Measurements from ENCODE around the gene EMC6. TPM values are rescaled to one million over a fixed set of nuclear protein-coding genes. Genes with fewer than 3 reads are reported as not detected.
A peak's percentile ranks its signal among the peaks of the same experiment; 100 is the strongest.

Gene EMC6
- total RNA-seq = 69.4 and 70.5 TPM in 2 replicates

GRCh38 chr17:3668279-3669084 is at the start of gene EMC6, which contains the start of gene TAX1BP3:
Gene EMC6 (plus strand): TSS chr17:3668812. CDS start chr17:3669147, 335 bp downstream.
Gene TAX1BP3 (minus strand): TSS chr17:3668578. CDS start chr17:3668526, 52 bp downstream.
- intact Hi-C loops (cut with micrococcal nuclease) = loop anchor here (1.0 kb wide), 2 partner anchors 32 to 43 kb away; partner anchors contain the start of genes CTNS and SHPK
- DNase-seq = peak; percentile 100
- Mint-ChIP-seq H3K36me3 (ENCODE audit: low read depth) (peaks cover 22% of the 10 kb centered on the region), H3K27me3 (no peaks in the 10 kb centered on the region), H3K4me1 (peaks cover 25% of the 10 kb centered on the region), H3K27ac (peak within 1 kb of the TSS; percentile 93), H3K9me3 (no peaks in the 10 kb centered on the region), H3K4me3 (peak within 1 kb of the TSS; percentile 92)

- Mint-ChIP-seq H3K36me3 (ENCODE audit: low read depth) (peaks cover 48% of the 10 kb centered on the region), H3K9me3 (no peaks in the 10 kb centered on the region), H3K27ac (no peak overlapping the region), H3K4me1 (no peaks in the 10 kb centered on the region), H3K27me3 (no peaks in the 10 kb centered on the region), H3K4me3 (no peak overlapping the region)
- intact Hi-C loops (cut with micrococcal nuclease) = no loop called here
- no peak for DNase-seq
Measured at GRCh38 chr17:3621146-3621720, 47.4 kb upstream of the EMC6 start.

GRCh38 chr17:3622977-3623594 is 45.5 kb upstream of the EMC6 start:
- intact Hi-C loops (cut with micrococcal nuclease) = no loop called here
- Mint-ChIP-seq H3K36me3 (ENCODE audit: low read depth) (peaks cover 46% of the 10 kb centered on the region), H3K4me3 (no peak overlapping the region), H3K27ac (no peak overlapping the region), H3K9me3 (no peaks in the 10 kb centered on the region), H3K4me1 (no peaks in the 10 kb centered on the region), H3K27me3 (no peaks in the 10 kb centered on the region)
- DNase-seq = no peak

GRCh38 chr17:3626831-3627768 is 41.5 kb upstream of the EMC6 start:
- Mint-ChIP-seq H3K27ac (no peak overlapping the region), H3K36me3 (ENCODE audit: low read depth) (peaks cover 33% of the 10 kb centered on the region)
- intact Hi-C loops (cut with micrococcal nuclease) = no loop called here

GRCh38 chr17:3627769-3628167 is 40.8 kb upstream of the EMC6 start:
- H3K9me3 Mint-ChIP-seq = no peaks in the 10 kb centered on the region
- H3K4me1 Mint-ChIP-seq = peaks cover 1% of the 10 kb centered on the region
- H3K4me3 Mint-ChIP-seq = no peak overlapping the region
- intact Hi-C loops (cut with micrococcal nuclease) = no loop called here
- H3K36me3 Mint-ChIP-seq (ENCODE audit: low read depth) = peaks cover 35% of the 10 kb centered on the region
- H3K27me3 Mint-ChIP-seq = no peaks in the 10 kb centered on the region
- DNase-seq = no peak
- no peak overlapping the region for H3K27ac Mint-ChIP-seq

More at GRCh38 chr17:3626831-3627768, 41.5 kb upstream of the EMC6 start:
- Mint-ChIP-seq H3K4me1 (peaks cover 1% of the 10 kb centered on the region), H3K4me3 (no peak overlapping the region), H3K27me3 (no peaks in the 10 kb centered on the region), H3K9me3 (no peaks in the 10 kb centered on the region)
- DNase-seq = no peak

- DNase-seq = no peak
- H3K27ac Mint-ChIP-seq = no peak overlapping the region
- peaks cover 14% of the 10 kb centered on the region for H3K4me1 Mint-ChIP-seq
- H3K27me3 Mint-ChIP-seq = no peaks in the 10 kb centered on the region
- peaks cover 32% of the 10 kb centered on the region for H3K36me3 Mint-ChIP-seq (ENCODE audit: low read depth)
- intact Hi-C loops (cut with micrococcal nuclease) = loop anchor here (10.0 kb wide), 1 partner anchor 586 kb away; no protein-coding TSS in a partner anchor
- no peak overlapping the region for H3K4me3 Mint-ChIP-seq
- H3K9me3 Mint-ChIP-seq = no peaks in the 10 kb centered on the region
Measured at GRCh38 chr17:3630781-3631180, 37.8 kb upstream of the EMC6 start.

- Mint-ChIP-seq H3K36me3 (ENCODE audit: low read depth) (peaks cover 25% of the 10 kb centered on the region), H3K4me1 (peaks cover 17% of the 10 kb centered on the region), H3K4me3 (no peak overlapping the region), H3K27me3 (no peaks in the 10 kb centered on the region), H3K27ac (no peak overlapping the region), H3K9me3 (no peaks in the 10 kb centered on the region)
- no peak for DNase-seq
- intact Hi-C loops (cut with micrococcal nuclease) = loop anchor here (10.0 kb wide), 1 partner anchor 587 kb away; no protein-coding TSS in a partner anchor
Measured at GRCh38 chr17:3632287-3632686, 36.3 kb upstream of the EMC6 start.

GRCh38 chr17:3635474-3636153 is 33.0 kb upstream of the EMC6 start:
- DNase-seq = peak; percentile 63
- Mint-ChIP-seq H3K4me3 (peak overlapping the region; percentile 98), H3K36me3 (ENCODE audit: low read depth) (peaks cover 31% of the 10 kb centered on the region), H3K27ac (peak overlapping the region; percentile 73), H3K27me3 (no peaks in the 10 kb centered on the region), H3K9me3 (no peaks in the 10 kb centered on the region), H3K4me1 (peaks cover 39% of the 10 kb centered on the region)
- intact Hi-C loops (cut with micrococcal nuclease) = loop anchor here (1.0 to 10.0 kb wide), 3 partner anchors 33 to 591 kb away; partner anchors contain the start of genes EMC6 and TAX1BP3

GRCh38 chr17:3636154-3636907 is 32.3 kb upstream of the EMC6 start, which contains the start of the genes CTNS and SHPK:
Gene CTNS (plus strand): TSS chr17:3636760. CDS start chr17:3640207, 3,447 bp downstream.
Gene SHPK (minus strand): TSS chr17:3636250. CDS start chr17:3636219, 31 bp downstream.
- H3K36me3 Mint-ChIP-seq (ENCODE audit: low read depth) = peaks cover 33% of the 10 kb centered on the region
- no peaks in the 10 kb centered on the region for H3K27me3 Mint-ChIP-seq
- peak within 1 kb of the TSS; percentile 98 for H3K4me3 Mint-ChIP-seq
- DNase-seq = peak; percentile 99
- H3K4me1 Mint-ChIP-seq = peaks cover 43% of the 10 kb centered on the region
- no peaks in the 10 kb centered on the region for H3K9me3 Mint-ChIP-seq
- intact Hi-C loops (cut with micrococcal nuclease) = loop anchor here (1.0 to 10.0 kb wide), 3 partner anchors 32 to 592 kb away; partner anchors contain the start of genes EMC6 and TAX1BP3
- peak within 1 kb of the TSS; percentile 99 for H3K27ac Mint-ChIP-seq

GRCh38 chr17:3636908-3637373 is 31.7 kb upstream of the EMC6 start:
- Mint-ChIP-seq H3K4me3 (peak overlapping the region; percentile 98), H3K27ac (peak overlapping the region; percentile 62), H3K36me3 (ENCODE audit: low read depth) (peaks cover 37% of the 10 kb centered on the region), H3K4me1 (peaks cover 43% of the 10 kb centered on the region), H3K27me3 (no peaks in the 10 kb centered on the region), H3K9me3 (no peaks in the 10 kb centered on the region)
- intact Hi-C loops (cut with micrococcal nuclease) = loop anchor here (1.0 to 10.0 kb wide), 3 partner anchors 31 to 592 kb away; partner anchors contain the start of genes EMC6 and TAX1BP3
- no peak for DNase-seq

GRCh38 chr17:3639981-3640596 is 28.5 kb upstream of the EMC6 start:
- DNase-seq = peak; percentile 77
- no peaks in the 10 kb centered on the region for H3K9me3 Mint-ChIP-seq
- H3K4me3 Mint-ChIP-seq = peak overlapping the region; percentile 80
- intact Hi-C loops (cut with micrococcal nuclease) = loop anchor here (10.0 kb wide), 1 partner anchor 595 kb away; no protein-coding TSS in a partner anchor
- peak overlapping the region; percentile 92 for H3K27ac Mint-ChIP-seq
- H3K36me3 Mint-ChIP-seq (ENCODE audit: low read depth) = peaks cover 51% of the 10 kb centered on the region
- H3K4me1 Mint-ChIP-seq = peaks cover 44% of the 10 kb centered on the region
- H3K27me3 Mint-ChIP-seq = no peaks in the 10 kb centered on the region
